Uterus (tissue), 4 donors: ENCODE data around the gene TSPAN33. TPM values are rescaled to one million over a fixed set of nuclear protein-coding genes. Genes with fewer than 3 reads are reported as not detected.

Experiments used
- DNase-seq, 2 donors: peaks; one replicate each; pipeline ENCODE4 v3.0.0-alpha.2; 2019 to 2020
- H3K27ac ChIP-seq, 2 donors: fragments of 200-600 bp; sonication (generic); 1 replicate in 1 of 2; 2 replicates in 1 of 2; pipeline ENCODE4 v1.5.1; 2016 to 2018
- H3K27me3 ChIP-seq, 2 donors: fragments of 200-600 bp; sonication (generic); one replicate each; pipeline ENCODE4 v1.5.1; 2018 to 2019; ENCODE audit warnings: control low read depth in 1 of 2
- H3K36me3 ChIP-seq, 2 donors: fragments of 200-600 bp; sonication (generic); one replicate each; pipeline ENCODE4 v1.5.1; 2019; ENCODE audit warnings: control low read depth in 1 of 2
- H3K4me1 ChIP-seq, 2 donors: fragments of 200-600 bp; sonication (generic); one replicate each; pipeline ENCODE4 v1.5.1; 2018 to 2019; ENCODE audit warnings: control low read depth in 1 of 2
- H3K4me3 ChIP-seq, 2 donors: fragments of 200-600 bp; sonication (generic); 1 replicate in 1 of 2; 2 replicates in 1 of 2; pipeline ENCODE4 v1.5.1; 2018 to 2019; ENCODE audit warnings: mild to moderate bottlenecking in 1 of 2
- H3K9me3 ChIP-seq, 2 donors: fragments of 200-600 bp; sonication (generic); one replicate each; pipeline ENCODE4 v1.5.1; 2019; ENCODE audit warnings: control low read depth in 1 of 2
- CTCF ChIP-seq, 4 experiments: fragments of 200-600 bp in 2 of 4; fragments of 450-650 bp in 2 of 4; sonication (generic) in 2 of 4; IDR thresholded peaks; one replicate each; pipeline ENCODE4 v1.5.1; 2016 to 2019; ENCODE audit warnings: antibody characterized with exemption in 4 of 4, mild to moderate bottlenecking in 2 of 4, moderate library complexity in 1 of 4
- POLR2A ChIP-seq, 2 donors: fragments of 450-650 bp; IDR thresholded peaks; one replicate each; pipeline ENCODE4 v1.6.1; 2016; ENCODE audit warnings: antibody characterized with exemption in 2 of 2, mild to moderate bottlenecking in 1 of 2, moderate library complexity in 1 of 2
- intact Hi-C: fragments of 100-400 bp; cut with DNase I; formaldehyde crosslinking; loops from one replicate; pipeline ENCODE4 v1.15.1; 2023; ENCODE audit warnings: low total_unique reads
- total RNA-seq, 4 donors: library from RNA; depleted of rRNA in 3 of 4; stranded (reverse); fragments of >200 nt in 3 of 4; gene quantifications; one replicate each; pipeline versions ENCODE4 v1.1.0 to v1.2.4, GENCODE V29; 2014 to 2023
- donor health status: DM: yes; HTN: yes; CAD: no.

The TSPAN33 gene
- total RNA-seq, 4 donors from 2014 or later, result 3.9 to 7.0 TPM; not detected in 2

- H3K4me3 ChIP-seq, result no peak overlapping the region
- H3K27me3 ChIP-seq, result peaks cover 0 to 7% of the 10 kb centered on the region in 2 donors
- peaks cover 0 to 4% of the 10 kb centered on the region in 2 donors for H3K4me1 ChIP-seq
- TF ChIP-seq POLR2A (IDR thresholded peaks at IDR 0.05) (no peak), CTCF (IDR thresholded peaks at IDR 0.05) (no peak)
- no peak overlapping the region for H3K27ac ChIP-seq
- DNase-seq, result no peak
- intact Hi-C loops, result no loop called here
- H3K36me3 ChIP-seq, result no peaks in the 10 kb centered on the region
- H3K9me3 ChIP-seq, result no peaks in the 10 kb centered on the region
Measured at GRCh38 chr7:129149511-129149910, 5.0 kb downstream of the TSPAN33 start.

GRCh38 chr7:129150199-129150996 is 5.9 kb downstream of the TSPAN33 start:
- Histone ChIP-seq H3K27ac (no peak overlapping the region), H3K36me3 (no peaks in the 10 kb centered on the region), H3K9me3 (no peaks in the 10 kb centered on the region), H3K27me3 (peaks cover 0 to 1% of the 10 kb centered on the region in 2 donors), H3K4me3 (no peak overlapping the region), H3K4me1 (no peaks in the 10 kb centered on the region)
- DNase-seq, result no peak
- no peak for TF ChIP-seq CTCF (IDR thresholded peaks at IDR 0.05)
- no peak for TF ChIP-seq POLR2A (IDR thresholded peaks at IDR 0.05)
- intact Hi-C loops, result no loop called here

GRCh38 chr7:129157651-129158050 is 13.1 kb downstream of the TSPAN33 start:
- H3K9me3 ChIP-seq, result no peaks in the 10 kb centered on the region
- H3K4me1 ChIP-seq, result no peaks in the 10 kb centered on the region
- H3K4me3 ChIP-seq, result no peak overlapping the region
- H3K27me3 ChIP-seq, result no peaks in the 10 kb centered on the region
- no peak for DNase-seq
- intact Hi-C loops, result no loop called here
- H3K27ac ChIP-seq, result no peak overlapping the region
- no peaks in the 10 kb centered on the region for H3K36me3 ChIP-seq
- TF ChIP-seq POLR2A (IDR thresholded peaks at IDR 0.05), result no peak
- no peak for TF ChIP-seq CTCF (IDR thresholded peaks at IDR 0.05)

GRCh38 chr7:129159539-129159938 is 15.0 kb downstream of the TSPAN33 start:
- TF ChIP-seq POLR2A (IDR thresholded peaks at IDR 0.05) (no peak), CTCF (IDR thresholded peaks at IDR 0.05) (no peak)
- Histone ChIP-seq H3K9me3 (no peaks in the 10 kb centered on the region), H3K27me3 (no peaks in the 10 kb centered on the region), H3K4me1 (no peaks in the 10 kb centered on the region), H3K27ac (no peak overlapping the region), H3K4me3 (no peak overlapping the region), H3K36me3 (no peaks in the 10 kb centered on the region)
- no peak for DNase-seq
- intact Hi-C loops, result no loop called here

- DNase-seq, result no peak
- intact Hi-C loops, result loop anchor here (5.0 kb wide), 1 partner anchor 52 kb away; no protein-coding TSS in a partner anchor
- H3K27ac ChIP-seq, result no peak overlapping the region
Measured at GRCh38 chr7:129160161-129160905, 15.8 kb downstream of the TSPAN33 start.

More at GRCh38 chr7:129160161-129160905, 15.8 kb downstream of the TSPAN33 start:
- TF ChIP-seq CTCF (IDR thresholded peaks at IDR 0.05) (no peak), POLR2A (IDR thresholded peaks at IDR 0.05) (no peak)
- Histone ChIP-seq H3K4me3 (no peak overlapping the region), H3K36me3 (no peaks in the 10 kb centered on the region), H3K4me1 (no peaks in the 10 kb centered on the region), H3K27me3 (no peaks in the 10 kb centered on the region), H3K9me3 (no peaks in the 10 kb centered on the region)
